ENCODE measurements around the gene BCL2L11.
"Not testable (repeated sequence)": the region's sequence is repeated elsewhere in the genome, so short reads cannot be mapped to it uniquely, and the experiment has no call there.

BCL2L11 gene, protein sequence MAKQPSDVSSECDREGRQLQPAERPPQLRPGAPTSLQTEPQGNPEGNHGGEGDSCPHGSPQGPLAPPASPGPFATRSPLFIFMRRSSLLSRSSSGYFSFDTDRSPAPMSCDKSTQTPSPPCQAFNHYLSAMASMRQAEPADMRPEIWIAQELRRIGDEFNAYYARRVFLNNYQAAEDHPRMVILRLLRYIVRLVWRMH

GRCh38 chr2:111120253-111121027, at the start of gene BCL2L11:
Gene BCL2L11, plus strand, starts transcription at chr2:111120914. Its CDS starts 2,832 bp downstream, at chr2:111123746.
- DNase-seq, result peak; percentile 91

GRCh38 chr2:111071600-111072171, 49.0 kb upstream of the BCL2L11 start:
- peak; percentile 72 for DNase-seq

GRCh38 chr2:111072220-111072871, 48.4 kb upstream of the BCL2L11 start:
- DNase-seq, result peak; percentile 86

DNA sequence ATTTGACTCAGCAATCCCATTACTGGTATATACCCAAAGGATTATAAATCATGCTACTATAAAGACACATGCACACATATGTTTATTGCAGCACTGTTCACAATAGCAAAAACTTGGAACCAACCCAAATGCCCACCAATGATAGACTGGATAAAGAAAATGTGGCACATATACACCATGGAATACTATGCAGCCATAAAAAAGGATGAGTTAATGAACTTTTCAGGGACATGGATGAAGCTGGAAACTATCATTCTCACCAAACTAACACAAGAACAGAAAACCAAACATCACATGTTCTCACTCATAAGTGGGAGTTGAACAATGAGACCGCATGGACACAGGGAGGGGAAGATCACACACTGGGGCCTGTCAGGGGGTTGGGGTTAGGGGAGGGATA, 38.1 kb upstream of the BCL2L11 start:
- DNase-seq, result not testable (repeated sequence)

GRCh38 chr2:111091811-111092211, 28.9 kb upstream of the BCL2L11 start:
- DNase-seq, result no peak

DNA sequence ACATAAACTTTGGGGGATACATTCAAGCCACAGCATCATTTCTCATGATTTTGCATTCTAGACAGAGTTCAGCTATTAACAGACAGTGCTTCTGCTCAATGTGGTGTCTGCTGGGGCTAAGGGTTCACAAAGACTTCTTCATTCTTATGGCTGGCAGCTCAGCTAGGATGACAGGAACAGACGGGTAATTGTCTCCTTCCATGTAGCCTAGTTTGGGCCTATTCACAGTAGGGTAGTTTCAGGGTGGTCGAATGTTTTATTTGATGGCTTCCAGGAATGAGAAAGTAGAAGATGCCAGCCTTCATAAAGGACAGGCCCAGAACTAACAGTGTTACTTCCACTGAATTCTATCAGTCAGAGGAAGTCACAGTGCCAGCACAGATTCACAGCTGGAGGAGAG, 26.0 kb upstream of the BCL2L11 start:
- no peak for DNase-seq

DNA sequence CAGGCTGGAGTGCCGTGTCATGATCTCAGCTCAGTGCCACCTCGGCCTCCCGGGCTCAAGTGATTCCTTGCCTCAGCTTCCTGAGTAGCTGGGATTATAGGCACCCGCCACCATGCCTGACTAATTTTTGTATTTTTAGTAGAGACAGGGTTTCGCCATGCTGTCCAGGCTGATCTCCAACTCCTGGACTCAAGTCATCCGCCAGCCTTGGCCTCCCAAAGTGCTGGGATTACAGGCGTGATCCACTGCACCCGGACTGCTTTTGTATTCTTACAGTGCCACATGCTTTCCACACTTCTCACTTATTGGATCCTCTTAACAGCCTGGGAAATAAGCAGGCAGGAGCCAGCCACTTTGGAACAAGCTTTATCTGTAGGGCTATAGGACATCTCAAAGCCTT, 25.3 kb upstream of the BCL2L11 start:
- DNase-seq, result no peak

DNA sequence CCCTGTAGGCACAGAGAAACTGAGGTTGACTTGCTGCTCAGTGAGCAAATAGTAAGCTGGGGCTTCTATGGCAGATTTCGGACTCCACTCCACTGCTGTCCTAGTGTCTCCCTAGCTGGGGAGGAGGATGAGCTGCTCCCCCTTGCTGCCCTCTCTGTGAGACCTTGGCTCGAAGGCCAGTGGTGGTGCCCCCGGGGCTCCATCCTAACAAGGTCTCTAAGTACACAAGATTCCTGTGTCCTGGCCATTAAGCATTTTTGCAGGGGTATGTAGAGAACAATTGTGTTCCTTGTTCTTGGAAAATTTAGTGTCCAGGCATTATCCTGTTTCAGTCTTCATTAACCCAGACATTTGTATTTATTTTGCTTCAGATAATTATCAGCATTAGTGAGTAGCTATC, 21.3 kb upstream of the BCL2L11 start:
- no peak for DNase-seq

GRCh38 chr2:111100087-111100764, 20.5 kb upstream of the BCL2L11 start:
- DNase-seq, result no peak

DNA sequence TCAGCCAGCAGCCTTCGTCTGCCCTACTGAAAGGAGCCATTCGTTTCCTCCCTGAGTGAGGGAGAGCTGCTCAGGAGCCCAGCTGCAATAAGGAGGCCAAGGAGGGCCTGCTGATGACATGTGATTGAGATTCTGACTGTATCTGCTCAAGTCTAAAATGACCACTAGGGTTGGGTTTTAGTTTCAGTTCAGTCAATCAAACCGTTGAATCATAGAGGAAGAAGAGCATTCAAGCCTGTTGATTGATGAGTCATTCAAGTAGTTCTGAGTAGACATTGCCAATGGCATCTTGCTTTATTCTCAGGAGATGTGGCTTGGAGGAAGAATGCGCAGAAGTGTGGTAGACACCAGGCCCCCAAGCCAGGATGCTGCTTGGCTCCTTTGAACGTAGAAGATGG, 19.9 kb upstream of the BCL2L11 start:
- no peak for DNase-seq

GRCh38 chr2:111101592-111101991, 19.1 kb upstream of the BCL2L11 start:
- no peak for DNase-seq

- no peak for DNase-seq
Measured at GRCh38 chr2:111102216-111102615, 18.5 kb upstream of the BCL2L11 start.

GRCh38 chr2:111105926-111106325, 14.8 kb upstream of the BCL2L11 start:
- DNase-seq, result no peak

- DNase-seq, result no peak
Measured at GRCh38 chr2:111106706-111107105, 14.0 kb upstream of the BCL2L11 start.

GRCh38 chr2:111108745-111109271, 11.9 kb upstream of the BCL2L11 start:
- DNase-seq, result no peak

DNA sequence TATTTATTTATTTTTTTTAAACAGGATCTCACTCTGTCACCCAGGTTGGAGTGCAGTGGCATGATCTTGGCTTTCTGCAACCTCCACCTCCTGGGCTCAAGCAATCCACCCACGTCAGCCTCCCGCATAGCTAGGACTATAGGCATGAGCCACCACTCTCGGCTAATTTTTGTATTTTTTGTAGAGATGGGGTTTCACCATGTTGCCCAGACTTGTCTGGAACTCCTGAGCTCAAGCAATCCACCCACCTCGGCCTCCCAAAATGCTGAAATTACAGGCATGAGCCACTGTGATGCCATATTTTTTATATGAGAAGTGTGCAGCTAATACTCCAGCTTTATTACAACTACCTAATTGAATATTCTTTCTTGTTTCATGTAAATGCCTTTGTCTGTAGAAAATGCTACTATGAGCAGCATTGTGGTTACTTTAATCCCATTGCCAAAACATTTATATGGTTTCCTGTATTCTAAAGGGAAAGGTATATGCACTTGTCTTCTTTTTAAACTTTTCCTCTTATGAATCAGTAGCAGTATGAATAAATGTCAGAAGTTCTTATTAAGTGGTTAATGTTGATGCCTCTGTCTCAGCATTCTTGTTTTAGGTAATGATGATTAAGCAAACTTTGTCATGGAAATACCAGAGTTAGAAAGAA, 9.5 kb upstream of the BCL2L11 start:
- no peak for DNase-seq

- no peak for DNase-seq
Measured at GRCh38 chr2:111113838-111114237, 6.9 kb upstream of the BCL2L11 start.

GRCh38 chr2:111116011-111116746, 4.5 kb upstream of the BCL2L11 start:
- DNase-seq, result no peak

GRCh38 chr2:111116843-111117597, 3.7 kb upstream of the BCL2L11 start:
- DNase-seq, result peak; percentile 76

DNA sequence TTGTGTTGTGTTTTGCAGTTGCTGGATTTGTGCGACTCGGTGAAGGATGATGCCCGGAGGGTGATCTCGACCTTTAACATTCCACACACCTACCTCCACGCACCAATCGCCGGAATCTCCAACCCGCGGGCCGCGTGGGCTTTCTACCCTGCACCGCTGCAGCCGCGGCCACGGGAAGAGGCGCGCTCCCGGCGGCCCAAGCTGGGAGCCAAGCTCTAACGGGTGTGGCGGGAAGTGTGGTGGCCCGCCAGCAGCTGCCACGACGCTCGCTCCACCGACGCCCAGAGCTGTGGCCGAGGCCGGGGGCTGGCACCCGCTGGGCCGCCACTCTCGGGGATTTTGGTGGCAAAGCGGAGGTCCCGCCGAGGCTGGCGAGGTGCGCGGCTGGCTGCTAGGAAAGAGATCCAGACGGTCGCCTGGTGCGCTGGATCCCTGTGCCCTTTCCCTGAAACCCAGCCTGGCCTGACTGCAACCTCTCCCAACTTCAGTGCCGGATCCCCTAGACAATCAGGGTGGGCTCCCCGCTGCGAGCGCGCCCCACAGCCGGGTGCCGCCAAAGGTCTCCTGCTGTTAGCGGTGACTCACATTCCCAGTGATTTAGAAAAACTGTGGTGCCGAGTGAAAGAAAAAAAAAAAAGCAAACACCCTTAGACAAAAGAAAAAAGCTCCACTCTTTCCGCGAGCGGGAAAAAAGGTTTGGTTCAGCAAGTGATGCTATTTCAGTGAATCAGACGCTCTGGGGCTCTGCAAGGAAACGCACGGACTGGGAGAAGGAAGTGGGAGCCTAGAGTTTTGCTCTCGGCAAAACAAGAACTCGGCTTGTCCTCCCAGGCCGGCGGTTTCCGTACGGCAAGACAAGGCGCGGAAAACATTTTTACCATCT, 2.9 kb upstream of the BCL2L11 start:
- DNase-seq, result peak; percentile 65

Data from EL (cell line).